Esophagus muscularis mucosa (tissue), 4 donors: ENCODE measurements around the gene CDH5.

Experiments
- EP300 ChIP-seq: sonication (generic); formaldehyde crosslinking; IDR thresholded peaks from one replicate; pipeline ENCODE4 v1.6.1; 2017; ENCODE audit warnings: antibody characterized with exemption
- POLR2AphosphoS5 ChIP-seq, 2 donors: sonication (generic); formaldehyde crosslinking; IDR thresholded peaks; one replicate each; pipeline ENCODE4 v1.6.1; 2017; ENCODE audit warnings: antibody characterized with exemption in 2 of 2
- TF ChIP-seq, protein P1 (sequence below), 3 experiments: fragments of 200-600 bp in 2 of 3; fragments of 450-650 bp in 1 of 3; sonication (generic) in 2 of 3; IDR thresholded peaks; one replicate each; pipeline ENCODE4 v1.5.1; 2017 to 2019; ENCODE audit warnings: antibody characterized with exemption in 3 of 3, mild to moderate bottlenecking in 2 of 3, moderate library complexity in 1 of 3

DNA sequence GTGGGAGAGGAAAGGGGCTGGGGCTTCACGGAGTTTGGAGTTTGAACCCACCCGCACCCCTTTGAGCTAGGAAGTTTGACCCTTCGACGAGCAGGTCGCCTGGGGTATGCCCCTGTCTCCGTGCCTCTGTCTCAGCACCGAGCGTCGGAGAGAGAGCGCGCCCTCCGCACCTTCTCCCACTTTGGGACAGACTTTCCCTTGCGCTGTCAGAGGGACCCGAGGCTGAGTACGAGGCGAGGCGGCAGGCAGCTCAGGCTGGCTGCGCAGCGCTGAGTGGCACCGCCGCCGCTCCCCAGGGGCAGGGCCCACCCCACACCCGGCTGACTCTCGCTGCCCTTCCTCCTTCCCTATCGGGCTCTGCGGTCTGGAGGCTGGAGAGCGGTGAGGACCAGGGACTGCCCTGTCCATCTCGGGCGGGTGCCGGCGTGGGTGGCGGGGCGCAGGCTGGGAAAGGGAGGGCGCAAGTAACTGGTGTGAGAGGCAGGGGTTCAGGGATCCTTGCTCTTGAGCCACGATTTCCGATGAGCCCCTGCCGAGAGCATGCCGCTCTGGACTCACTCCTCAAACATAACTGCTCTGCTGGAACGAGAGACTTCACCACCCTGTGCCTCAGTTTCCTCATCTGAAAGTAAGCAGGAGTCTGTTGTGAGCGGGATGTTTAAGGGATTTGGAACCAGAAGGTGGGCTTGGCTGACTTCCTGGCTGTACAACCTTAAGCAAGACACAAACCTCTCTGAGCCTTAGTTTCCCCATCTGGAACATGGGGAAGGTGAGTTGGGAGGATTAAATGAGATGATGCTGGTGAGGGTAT lies 61.6 kb downstream of the CDH5 start:
- TF ChIP-seq, protein P1, sequence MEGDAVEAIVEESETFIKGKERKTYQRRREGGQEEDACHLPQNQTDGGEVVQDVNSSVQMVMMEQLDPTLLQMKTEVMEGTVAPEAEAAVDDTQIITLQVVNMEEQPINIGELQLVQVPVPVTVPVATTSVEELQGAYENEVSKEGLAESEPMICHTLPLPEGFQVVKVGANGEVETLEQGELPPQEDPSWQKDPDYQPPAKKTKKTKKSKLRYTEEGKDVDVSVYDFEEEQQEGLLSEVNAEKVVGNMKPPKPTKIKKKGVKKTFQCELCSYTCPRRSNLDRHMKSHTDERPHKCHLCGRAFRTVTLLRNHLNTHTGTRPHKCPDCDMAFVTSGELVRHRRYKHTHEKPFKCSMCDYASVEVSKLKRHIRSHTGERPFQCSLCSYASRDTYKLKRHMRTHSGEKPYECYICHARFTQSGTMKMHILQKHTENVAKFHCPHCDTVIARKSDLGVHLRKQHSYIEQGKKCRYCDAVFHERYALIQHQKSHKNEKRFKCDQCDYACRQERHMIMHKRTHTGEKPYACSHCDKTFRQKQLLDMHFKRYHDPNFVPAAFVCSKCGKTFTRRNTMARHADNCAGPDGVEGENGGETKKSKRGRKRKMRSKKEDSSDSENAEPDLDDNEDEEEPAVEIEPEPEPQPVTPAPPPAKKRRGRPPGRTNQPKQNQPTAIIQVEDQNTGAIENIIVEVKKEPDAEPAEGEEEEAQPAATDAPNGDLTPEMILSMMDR (IDR thresholded peaks at IDR 0.05): no peak
- TF ChIP-seq POLR2AphosphoS5 (IDR thresholded peaks at IDR 0.05): no peak
- no peak for TF ChIP-seq EP300
